ENCODE results near the gene GRID1.

The GRID1 gene

DNA sequence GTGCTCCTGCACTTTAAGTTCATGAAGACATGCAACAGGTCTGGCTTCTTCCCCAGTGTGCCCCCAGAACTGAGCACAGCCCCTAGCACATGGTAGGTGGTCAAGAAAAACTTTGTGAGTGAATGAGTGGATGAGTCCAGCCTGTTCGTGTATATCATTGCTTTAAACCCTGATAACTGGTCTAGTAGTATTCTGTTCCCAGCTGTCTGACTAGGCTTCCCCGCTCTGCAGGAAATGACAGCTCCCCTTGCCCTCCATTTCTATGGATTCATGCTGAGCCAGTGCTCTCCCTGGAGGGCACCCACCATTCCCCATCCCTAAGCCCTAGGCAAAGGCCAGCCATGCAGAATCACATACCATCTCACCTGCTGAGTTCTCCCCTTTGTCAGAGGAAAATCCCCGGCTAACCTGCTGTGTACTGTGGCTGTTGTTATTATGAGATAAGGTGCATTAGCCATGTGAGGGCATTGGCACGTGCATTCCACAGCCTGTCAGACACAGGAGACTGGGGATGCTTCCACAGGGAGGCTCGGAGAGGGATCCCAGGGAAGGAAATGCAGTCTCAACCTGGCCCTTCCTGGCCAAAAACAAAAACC, 698.9 kb downstream of the GRID1 start:
- DNase-seq, result no peak

DNA sequence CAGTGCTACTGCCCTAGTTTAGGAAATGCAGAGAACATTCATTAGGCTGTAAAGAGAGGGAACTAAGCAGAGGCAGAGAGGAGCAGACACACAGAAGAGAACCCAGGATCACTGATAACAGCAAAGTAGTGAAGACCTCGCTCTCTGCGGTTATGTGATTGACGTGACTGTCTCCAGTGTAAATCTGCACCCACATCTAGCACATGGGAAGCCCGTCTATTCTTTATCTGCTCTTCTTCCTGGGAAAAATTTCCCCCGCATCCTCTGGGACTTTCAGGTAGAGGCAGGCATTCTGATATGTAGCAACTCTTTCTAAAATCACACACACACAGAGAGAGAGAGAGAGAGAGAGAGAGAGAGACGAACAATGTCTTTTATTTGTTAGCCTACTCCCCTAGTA, 699.6 kb downstream of the GRID1 start:
- DNase-seq, result no peak

DNA sequence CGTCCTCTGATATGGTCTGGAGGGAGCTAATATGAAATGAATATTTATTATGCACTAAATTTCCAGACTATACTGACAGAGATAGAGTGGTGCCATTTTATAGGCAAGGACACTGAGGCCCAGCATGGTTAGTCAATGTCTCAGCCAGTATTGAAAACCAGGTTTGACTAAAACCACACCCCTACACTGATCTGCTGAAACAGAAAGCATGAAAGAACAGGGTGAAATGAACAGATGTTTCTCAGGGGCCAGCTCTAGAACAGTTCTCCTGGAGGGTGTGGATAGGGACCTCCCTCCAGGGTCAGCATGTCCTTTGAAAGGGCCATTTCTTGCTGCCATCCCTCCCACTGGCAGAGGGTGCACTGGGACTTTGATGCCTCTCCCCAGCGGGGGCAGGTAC, 700.5 kb downstream of the GRID1 start:
- no peak for DNase-seq

DNA sequence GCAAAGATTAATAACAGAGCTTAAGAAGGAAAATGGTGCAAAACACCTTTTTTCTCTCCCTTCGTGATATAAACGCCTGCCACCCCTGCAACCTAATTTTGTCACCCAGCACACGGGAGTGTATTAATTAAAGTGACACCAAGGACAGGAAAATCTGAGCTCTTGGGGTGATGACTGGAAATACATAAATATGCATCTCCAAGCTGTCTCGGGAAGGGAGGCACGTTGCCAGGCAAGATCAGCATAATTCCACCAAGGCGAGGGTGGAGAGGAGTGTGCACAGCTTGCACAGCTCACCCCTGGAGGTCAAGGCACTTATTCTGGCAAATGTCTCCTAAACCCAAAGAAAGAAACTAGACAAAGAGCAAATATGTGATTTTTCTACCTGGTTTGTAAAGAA, 700.9 kb downstream of the GRID1 start:
- DNase-seq, result no peak

DNA sequence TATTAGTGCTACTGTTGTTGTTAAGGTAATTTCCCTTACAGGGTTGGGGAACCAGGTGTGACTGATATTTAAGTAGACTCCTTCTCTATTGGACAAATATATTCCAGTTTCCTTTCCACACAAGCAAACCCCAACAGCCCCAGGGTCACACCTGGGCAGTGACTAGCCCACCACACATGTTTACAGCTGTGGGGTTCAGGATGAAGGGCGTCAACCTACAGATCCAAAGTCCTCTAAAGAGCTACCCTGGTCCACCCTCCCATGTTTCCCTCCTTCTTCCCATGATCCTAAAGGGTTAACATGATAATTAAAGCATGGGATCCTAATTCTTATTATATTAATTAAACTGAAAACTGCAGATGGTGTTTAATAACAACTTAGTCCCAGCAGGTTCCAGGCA, 701.5 kb downstream of the GRID1 start:
- DNase-seq, result no peak

DNA sequence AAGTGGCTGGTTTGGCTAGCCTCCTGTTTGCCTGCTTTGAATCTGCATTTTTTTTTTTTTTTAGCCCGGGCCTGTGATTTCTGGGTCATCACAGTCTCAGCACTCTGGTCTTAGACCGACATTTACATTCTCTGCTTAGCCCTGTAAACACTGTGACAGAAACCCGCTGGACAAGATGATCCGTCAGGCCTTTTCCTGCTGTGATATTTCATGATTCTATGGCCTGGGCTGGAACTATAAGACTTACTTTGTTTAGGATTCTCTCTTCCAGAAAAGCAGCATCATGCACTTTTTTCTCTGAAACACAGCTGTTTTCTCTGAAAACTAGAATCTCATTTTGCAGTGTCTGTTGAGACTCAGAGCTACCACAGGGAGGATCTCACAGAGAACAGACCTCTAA, 705.5 kb downstream of the GRID1 start:
- DNase-seq, result no peak

DNA sequence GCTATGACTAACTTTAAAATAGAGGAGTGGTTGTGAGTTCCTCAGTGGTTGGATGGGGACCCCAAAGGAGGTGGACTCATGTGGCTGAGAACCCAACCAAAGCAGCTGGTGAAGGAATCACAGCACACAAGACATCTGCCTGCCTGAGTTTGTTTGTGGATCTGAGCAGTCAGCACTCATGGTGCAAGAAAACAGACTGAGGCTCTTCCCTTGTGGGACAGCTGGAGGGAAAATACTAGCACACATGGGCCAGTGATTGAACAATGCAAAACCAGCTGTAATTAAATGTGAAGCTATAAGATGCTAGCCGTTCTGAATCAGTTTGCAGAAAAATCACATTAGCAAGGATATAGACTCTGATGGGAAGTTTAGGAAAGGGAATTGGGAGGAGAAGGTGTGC, 707.3 kb downstream of the GRID1 start:
- DNase-seq, result no peak

DNA sequence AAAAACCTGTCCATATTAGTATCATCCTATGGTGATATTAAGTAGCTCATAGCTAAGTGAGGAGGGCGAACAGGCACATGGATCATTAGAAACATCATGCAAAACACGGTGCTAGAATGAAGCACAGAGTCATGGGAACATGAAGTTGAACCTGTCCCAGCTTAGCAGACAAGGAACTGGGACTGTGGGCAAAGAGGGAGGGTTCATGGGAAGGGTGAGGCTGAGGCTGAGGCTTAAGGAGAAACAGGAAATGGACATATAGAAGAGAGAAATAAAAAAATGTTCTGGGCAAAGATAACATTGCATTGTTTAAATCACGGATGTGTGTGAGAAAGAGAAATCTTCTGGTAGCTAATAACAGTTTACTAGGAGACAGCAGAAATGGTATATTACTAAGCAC, 708.1 kb downstream of the GRID1 start:
- DNase-seq, result no peak

DNA sequence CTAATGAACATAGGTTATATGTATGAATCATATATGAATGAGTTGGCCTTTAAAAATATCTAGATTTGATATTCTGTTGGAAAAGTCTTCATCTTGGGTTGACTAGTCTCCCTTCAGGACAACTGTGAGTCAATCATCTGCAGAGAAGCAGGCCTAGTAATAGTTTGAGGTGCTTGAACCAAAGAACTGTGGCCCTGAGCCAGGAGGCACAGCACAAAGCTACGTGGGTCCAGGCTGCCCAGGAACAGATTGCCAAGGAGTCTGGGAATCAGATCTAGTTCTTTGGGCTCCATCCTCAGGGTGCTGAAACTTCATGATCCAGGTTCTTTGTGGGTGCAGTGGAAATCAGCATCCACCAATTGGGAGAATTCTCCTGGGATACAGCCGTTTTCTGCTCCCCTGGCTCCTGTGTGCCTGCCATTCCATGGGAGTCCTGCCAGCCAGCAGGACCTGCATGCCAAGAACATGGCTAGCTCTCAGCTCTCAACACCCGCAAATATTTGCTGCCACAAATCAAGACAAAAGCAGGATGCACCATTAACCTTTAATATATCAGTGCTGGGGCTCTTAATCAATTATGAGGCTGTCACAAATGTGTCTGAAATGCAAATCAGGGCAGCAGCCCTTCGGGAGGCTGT, 709.0 kb downstream of the GRID1 start:
- DNase-seq, result no peak

DNA sequence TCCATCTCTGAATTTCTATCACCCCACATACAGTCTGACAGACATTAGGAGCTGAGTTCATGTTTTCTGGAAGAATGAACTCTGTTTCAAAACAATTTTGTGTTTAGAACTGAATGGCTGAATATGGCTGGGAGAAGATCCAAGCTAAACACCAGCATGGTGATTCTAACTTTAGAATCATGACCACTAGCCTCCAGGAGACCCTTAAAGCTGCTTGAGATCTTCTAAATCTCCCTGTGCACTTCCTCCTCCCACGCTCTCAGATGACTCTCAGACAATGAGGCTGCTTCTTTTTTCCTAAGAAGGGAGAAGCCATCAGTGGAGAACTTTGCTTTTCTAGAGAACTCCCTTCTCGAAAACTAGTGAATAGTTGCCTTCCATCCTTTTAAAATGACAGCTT, 711.2 kb downstream of the GRID1 start:
- no peak for DNase-seq

DNA sequence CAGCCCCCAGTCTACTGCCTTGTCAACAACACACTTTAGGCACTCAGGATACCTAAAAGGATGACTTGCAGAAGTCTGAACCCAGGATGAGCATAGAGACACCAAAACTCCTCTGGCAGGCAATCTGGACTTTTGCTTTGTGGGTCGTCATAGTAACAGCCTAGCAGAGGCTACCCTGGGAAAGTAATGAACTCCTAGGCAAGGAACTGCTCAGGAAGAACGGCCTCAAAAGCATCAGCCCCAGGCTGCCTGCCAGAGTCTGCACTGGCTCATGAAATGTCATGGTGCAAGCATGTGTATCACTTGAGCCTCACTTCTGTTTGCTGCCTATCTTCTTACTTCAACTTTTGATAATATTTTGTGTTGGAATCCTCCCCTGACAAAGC, 715.1 kb downstream of the GRID1 start:
- no peak for DNase-seq

DNA sequence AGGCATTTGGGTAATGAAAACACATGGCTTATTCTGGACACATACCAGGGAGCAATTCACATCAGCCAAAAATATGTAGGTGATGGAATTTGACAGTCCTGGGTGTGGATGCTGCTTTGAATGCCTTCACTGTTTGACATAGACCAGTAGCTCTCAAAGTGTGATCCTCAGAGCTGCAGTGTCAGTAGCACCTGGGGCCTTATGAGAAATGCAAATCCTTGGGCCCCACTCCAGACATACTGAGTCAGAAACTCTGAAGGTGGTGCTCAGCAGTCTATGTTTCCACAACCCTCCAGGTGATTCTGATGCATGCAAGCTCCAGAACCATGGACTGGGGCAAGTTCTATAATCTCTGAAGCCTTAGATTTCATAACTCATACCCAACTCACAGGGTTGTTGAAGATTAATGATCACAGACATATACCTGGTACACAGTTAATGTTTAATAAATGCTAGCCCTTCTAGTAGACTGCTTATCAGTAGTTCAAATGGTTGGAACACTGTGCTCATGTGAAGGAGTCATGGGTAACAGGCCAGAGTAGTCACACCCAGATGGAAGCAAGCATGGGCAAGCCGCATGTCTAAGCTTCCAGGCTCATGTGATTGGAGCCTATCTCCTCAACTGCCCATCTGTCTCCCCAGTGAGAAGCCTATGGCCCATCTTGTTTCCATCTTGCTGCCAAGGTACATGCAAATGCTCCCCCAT, 715.7 kb downstream of the GRID1 start:
- no peak for DNase-seq

DNA sequence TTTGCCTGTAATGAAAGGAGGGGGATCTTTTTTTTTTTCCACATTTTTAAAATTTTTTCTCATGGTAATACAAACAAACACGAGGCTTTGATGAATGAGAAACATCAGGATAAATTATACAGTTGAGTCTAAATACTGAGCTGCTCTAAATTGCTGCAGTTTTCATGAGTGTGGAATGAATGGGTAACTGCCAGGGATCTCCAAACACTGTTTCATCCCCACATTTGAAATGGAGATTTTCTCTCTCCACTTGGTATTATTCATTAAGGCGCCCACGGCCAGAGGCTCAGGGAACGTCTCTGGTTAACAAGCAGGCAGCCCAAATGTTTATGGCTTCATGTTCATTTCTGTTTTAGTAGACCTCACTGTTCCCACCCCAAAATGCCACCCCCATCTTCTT, 717.1 kb downstream of the GRID1 start:
- no peak for DNase-seq

DNA sequence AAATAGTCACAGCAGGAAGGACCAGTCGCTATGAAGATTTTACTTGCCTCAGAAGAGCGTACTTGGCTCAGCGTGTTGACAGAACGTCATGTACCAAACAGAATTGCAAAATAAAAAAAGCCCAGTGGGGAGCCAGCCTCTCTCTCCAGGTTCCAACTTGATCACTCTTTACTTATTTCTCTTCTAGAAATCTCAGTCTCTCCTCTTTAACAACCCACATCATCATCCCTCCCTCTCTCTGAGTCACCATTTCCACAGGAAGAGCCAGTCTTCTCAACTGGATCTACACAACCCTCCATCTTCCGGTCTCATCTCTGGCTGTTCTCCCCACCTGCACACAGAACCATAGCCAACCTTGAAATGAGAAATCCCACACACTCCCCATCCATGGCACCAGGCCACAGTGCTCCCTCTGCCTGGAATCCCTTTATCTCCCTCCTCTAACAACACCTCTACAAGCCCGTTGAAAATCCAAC, 718.3 kb downstream of the GRID1 start:
- DNase-seq, result no peak

DNA sequence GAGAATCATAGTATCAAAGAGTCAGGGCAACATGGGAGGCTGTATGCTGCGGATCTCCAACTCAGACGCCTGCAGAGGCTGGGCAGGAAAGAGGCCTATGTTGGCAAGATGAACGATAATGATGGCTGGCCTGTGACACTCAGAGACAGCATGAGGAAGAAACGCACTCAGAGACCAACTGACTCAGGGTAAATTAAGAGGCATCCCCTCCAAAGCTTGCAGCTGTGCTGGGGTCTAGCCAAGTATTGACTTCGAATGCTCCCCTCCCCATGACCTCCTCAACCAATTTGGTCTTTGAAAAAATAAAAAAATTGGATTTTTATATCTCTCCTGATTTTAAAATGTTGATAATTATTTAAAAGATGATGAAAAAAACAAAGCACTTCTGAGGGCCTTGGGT, 718.9 kb downstream of the GRID1 start:
- no peak for DNase-seq

DNA sequence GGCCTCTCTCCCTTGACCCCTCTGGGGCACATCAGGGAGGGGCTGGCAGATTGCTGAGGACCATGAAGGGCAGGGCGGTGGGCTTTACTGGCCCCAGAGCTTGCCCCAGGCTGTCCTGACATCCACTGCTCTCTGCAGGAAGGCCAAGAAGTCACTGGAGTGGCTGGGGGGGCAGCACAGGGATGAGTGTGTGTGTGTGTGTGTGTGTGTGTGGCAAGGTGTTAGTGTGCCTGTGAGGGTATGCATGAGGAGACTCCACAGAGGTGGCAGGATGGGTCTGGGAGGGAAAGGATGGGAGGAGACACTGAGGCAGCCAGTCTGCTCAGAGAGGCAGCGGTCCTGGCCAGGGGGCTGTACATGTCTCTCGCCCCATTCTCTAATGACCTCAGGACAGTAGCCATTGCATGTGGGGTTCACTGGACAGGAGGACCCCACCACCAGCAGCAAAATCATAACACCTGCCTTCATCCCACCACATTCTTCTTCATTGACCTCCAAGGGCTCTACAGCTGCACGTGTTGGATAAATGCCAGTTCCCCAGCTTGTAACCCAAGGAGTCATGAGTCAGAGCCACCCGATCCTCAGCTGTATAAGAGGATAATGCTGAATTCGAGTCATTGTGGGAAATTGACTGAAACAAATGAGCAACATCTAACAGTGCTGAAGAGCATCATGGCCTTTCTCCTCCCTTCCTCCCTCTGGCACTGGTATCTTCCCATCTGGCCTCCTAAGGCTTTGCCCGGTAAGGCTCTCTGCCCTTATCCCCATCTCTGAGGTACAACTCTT, 720.5 kb downstream of the GRID1 start:
- no peak for DNase-seq

DNA sequence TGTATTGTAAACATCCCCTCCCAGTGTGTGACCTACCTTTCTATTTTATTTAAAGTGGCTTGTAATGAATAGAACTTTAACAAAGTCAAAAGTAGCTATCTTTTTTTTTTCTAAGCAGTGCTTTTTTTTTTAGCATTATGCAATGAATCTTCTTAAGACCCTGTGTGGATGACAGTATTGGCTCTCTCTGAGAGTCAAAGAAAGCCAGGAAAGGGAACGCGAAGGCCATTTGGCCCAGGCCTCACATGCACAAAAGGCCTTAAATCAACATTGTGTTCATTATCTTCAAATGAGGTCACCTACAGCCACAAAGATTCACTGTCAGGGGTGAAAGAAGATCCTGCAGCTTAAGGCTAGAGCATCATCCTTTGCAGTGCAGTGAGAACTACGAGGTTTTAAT, 721.5 kb downstream of the GRID1 start:
- DNase-seq, result no peak

DNA sequence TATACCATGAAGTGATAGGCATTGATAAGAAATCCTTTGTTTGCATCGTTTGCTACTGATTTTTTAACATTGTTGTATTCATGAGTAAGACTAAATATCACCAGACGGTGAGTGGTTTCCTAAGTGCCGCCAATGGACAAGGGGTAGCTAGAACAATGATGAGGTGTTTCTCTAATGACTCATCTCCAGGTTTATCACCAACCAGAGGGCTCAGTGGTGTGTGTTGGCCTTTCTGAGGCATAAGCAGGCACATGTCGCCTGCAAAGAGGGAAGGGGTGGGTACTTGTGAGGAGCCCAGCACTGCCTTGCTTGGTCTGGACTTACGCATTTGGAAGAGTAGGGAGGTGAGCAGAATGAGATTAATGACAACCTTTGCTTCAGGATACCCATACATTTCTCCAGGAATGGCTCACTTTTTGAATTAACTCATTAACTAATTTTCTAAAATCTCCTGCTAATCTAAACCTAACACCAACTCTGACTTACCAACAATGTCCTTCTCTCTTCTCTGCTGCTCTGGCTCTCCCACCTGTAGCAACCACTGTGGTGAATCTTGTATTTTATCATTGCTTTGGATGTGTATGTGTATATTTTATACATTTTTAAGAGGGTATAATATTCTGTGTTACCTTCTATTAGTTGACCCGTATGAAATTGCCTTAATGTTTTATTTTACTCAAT, 722.6 kb downstream of the GRID1 start:
- no peak for DNase-seq

DNA sequence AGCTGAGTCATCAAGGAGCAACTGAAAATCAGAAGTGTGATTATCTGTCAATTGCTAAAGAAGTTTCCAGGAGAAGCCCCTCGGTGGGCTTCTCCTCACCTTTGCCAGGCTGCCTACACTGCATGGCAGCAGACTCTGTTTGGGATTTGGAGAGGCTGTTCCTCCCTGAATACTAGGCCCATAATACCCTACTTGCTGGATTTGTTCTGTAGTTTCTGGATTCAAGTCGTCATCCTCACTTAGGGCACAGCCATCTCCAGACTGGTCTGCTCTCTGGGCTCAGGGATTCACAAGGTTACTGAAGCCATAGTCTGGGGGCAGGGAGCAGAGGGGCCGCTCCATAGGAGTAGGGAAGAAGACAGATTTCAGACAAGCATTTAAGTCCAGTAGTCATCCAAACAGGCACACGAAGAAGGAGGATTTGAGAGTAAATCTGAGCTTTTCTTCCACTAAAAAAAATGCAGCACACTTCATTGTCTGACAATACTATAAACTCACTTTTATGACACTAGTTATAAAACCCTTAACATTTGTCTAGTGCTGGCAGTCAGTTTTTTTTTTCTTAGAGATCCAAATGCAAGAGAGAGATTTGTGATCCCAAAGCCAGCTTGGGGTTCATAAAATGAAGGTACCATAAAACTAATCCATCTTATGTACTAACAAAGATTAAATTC, 723.3 kb downstream of the GRID1 start:
- DNase-seq, result no peak

DNA sequence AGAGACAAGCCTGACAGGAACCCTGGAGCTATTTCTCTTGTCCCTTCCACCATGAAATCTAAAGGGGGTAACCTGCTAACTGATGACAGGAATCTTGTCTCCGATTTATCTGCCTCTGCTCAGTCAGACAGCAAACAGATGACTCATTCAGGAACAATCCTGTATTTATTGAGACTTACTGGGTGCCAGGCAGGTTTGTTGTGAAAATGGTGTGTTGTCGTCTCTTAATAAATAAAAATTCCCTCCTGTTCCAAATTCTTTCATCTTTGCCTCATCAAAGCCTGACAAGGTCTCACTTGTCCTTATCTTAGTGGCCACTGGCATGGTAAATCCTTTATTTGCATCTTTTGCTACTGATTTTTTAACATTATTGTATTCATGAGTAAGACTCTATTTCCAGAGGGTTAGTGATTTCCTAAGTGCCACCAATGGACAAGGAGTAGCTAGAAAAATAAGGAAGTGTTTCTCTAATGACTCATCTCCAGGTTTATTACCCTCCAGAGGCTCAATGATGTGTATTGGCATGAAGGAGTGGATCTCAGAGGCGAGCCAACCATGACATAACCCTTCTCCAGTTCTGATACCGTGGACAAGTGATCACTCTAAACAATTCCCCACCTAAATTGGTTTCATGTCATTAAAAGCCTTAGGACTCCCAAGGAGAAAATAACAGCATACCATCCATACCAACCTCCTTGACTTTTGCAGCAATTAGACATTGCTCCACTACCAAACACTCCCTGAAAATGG, 724.0 kb downstream of the GRID1 start:
- DNase-seq, result no peak

DNA sequence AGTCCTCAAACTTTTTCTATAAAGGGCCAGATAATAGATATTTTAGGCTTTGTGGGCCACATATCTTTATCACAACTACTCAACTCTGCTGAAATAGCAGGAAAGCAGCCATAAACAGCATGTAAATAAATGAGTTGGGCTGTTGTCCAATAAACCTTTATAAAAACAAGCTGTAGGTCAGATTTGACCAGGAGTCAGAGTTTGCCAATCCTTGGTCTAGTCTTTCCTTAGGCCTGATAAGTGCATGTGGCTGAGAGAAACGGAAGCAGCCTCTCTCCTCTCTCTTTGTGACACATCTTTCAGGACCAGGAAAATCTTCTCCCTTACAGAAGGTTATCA, 724.5 kb downstream of the GRID1 start:
- DNase-seq, result no peak

DNA sequence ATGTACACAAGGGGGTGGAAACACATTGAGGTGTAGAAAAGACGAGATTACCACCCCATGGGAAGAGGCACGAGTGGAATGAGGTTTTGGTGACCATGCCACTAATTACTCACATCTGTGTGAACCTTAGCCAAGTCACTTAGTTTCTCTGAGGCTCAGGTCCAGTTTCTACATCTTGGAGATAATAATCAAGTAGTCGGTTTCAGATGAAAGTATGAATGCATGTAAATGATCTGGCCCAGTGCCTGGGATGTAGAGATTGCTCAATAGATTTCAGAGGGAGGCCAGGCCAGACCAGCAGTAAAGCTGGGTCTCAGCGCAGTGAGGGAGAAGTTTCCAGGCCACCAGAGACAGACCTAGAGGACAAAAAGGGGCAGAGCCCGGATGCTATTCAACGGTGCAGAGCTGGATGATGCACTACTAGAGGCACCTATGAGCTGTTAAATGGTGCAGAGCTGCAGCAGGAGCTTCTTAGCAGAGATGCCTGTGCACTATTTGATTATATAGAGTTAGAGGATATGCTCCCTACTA, 725.1 kb downstream of the GRID1 start:
- DNase-seq, result no peak
